GM18520 (cell line): ENCODE data around the gene GRM4.

ENCODE experiments used
- ATAC-seq: cut with Tn5 transposase; IDR thresholded peaks from one replicate; pipeline ENCODE4 v1.9.1; 2021; ENCODE audit not compliant: unreplicated experiment

GRM4 gene

DNA sequence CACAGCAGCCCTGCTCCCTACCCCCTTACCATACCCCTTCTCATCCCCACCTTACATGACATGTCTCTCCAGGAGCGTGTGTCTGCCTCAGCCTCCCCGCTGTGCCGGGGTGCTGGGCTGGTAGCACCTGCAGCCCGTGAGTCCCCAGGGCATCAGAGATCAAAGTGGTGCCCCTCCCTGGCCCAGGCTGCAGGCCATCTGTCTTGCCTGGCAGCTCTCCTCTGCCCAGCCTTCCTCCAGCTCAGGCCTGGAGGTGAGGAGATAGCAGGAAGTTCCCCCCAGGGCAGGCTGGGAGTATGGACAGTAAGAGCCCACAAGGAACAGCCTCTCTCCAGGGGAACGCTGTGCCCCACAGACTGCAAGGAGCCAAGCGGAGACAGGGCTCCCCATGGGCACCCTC lies 35.3 kb downstream of the GRM4 start:
- no peak for ATAC-seq

DNA sequence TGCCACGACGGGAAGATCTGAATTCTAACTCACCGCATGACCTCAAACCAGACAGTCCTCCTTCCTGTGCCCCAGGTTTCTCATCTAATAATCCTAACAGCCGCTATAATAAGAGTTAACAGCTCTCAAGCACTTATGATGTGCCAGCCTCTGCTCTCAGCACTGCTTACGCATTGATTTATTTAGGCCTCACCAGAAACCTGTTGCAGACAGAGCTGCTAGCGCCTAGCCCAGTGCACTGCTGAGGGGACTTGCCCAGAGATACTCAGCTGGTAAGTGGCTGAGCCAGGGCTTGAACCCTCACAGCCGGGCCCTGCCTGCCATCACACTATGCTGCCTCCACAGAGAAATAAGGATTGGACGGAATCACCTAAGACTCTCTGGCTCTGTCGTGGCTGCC lies 37.7 kb downstream of the GRM4 start:
- no peak for ATAC-seq

DNA sequence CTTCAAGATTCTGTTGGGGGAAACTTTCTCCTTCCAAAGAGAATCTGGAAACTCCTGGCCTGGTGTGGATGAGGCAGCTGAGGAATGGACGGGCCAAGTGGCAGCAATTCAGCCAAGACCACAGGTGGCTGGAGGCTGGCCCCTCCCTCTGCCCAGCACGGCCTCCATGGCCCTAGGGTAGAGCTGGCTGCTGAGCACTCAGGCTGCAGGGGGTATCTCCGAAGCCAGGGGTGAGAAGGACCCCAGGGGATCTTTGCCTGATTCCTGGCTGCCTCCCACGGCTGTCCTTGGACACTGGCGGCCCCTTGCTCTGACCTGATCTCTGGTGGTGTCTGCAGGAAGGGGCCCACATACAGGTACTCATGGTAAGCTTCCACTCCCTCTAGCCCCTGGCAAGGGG lies 39.0 kb downstream of the GRM4 start:
- no peak for ATAC-seq

DNA sequence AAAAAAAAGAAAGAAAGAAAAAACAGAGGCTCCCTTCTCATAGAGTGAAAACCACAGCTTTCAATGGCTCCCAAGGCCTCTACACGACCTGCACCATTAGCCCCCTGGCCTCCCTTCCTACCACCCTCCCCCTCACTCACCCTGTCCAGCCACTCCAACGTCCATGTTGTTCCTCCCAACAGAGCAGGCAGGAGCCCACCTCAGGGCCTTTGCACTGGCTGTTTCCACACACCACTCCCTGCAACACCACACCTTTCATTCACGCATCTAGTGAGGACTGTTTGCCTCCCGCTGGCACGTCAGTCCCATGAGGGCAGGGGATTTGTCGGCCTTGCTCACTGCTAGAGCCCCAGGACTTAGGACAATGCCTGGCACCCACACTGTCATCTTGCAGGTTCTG lies 39.5 kb downstream of the GRM4 start:
- ATAC-seq, result no peak

DNA sequence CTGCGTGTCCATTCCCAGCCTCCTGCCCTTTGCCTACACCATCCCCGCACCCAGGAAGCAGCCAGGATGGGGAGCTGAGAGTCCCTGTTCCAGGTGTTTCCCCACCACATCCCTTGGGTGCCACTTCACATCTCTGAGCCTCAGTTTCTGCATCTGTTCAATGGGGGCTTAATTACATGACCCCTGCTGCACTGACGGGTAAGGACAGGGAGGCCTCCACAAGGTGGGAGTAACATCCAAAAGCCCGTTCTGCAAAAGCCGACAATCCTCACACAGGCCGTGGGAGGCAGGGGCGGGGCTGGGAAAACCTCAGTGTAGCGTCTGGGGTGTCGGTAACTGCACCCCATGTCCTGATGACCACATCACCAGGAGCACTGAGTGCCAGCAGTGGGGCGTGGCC lies 41.3 kb downstream of the GRM4 start:
- ATAC-seq, result no peak

DNA sequence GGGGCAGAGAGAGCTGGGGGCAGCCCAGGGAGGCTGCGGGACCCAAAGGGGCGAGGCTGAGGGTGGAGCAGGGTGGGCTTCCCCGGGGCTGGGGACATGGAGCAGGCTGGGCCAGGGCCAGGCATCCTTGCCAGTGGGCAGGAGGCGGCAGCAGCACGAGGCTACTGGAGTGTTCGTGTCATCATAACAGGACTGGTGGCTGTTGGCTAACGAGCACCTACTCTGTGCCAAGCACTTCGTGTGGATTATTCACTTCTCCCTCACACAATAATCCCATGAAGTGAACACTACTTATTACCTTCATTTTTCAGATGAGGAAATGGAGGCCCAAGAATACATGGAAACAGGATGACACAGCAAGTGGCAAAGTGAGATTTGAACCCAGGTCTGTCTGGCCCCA lies 41.7 kb downstream of the GRM4 start:
- ATAC-seq, result no peak

DNA sequence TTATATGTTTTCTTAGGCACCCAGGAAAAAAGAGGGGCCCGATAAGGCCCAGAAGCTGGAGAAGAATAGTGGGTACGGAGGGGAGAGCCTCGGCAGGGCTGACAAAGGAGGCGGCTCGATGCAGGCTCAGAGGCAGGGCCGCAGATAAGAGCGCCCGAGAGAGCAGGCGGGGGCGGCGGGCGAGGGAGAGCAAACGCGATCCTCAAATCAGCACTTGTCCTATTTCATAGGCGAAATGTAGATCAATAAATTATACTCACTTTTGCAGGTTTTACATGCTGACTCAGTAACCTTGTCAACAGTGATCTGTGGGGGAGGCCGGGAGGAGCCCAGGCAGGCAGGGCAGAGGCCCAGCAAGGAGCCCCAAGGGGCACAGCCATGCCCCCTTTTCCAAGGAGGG lies 42.6 kb downstream of the GRM4 start:
- ATAC-seq, result no peak

DNA sequence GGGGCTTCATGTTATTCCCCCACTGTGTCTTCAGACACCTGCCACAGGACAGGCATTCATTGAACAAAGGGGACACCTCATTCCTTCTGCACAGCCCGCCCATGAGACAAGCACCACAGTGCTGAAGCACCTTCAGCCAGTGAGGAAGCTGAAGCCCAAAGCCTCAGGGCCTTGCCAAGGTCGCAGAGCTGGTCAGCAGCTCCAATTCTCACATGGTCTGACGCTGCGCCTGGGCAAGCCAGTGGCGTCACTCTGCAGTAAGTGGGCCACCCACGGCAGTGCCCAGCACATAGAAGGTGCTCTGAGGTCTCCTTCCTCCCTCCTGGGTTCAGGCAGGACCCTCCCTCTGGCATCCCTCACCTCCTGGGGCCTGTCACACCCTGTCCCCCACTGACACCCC lies 43.2 kb downstream of the GRM4 start:
- ATAC-seq, result no peak

DNA sequence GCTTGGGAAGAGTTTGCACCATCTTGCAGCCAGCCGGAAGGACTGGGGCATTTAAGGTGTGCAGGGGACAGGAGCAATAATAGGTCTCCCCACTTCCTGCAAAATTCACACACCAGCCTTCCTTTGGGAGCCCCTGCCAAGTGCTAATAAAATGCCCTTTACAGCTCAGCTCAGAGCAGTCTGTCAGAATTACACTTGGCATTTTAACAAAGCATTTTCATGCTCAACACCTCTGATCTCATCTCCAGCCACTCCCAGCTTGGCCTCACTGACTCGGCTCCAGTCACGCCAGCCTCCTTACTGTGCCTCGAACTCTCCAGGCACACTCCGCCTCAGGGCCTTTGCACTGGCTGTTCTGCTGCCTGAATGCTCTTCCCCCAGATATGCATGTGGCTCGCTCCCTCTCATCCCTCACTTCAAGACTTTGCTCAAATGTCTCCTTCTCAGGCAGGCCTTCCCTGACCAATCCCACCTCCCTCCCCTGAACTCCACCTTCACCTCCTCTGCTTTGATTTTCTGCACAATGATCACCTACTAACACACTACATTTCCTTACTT lies 43.7 kb downstream of the GRM4 start:
- no peak for ATAC-seq

DNA sequence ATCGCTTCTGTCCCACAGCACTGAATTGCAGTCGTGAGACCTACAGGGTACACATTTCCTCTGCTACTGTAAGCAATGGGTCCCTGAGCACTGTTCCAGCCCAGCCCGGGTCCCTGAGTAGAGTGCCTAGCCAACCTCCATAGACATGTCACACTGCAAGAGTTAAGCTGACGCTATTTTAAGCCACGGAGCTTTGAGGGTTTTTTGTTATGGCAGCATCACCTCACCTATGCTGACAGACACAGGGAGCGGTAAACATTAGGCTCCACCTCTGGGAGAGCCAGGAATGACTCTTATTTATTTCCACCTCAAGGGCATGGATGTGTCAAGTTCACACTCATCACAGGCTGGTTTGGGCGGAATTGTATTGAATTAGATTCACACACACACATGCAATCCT lies 45.1 kb downstream of the GRM4 start:
- ATAC-seq, result no peak

DNA sequence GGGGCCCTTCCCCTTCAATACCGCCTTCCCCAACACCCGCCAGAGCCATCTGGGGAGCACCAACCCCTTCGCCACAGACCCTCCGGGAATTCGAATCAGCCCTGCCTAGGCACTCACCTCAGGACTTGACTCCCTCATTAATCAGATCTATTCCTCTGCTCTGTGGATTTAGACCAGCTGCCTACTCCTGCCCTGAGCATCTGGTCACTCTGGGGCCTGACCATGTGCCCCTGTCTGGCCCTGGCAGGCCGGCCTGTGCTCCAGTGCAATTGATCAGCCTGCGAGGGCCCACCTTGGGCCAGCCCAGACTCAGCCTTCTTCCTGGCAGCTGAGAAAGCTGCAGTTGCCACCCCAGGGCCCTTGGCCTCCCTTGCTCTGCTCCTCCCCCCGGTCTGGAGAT lies 46.0 kb downstream of the GRM4 start:
- no peak for ATAC-seq

DNA sequence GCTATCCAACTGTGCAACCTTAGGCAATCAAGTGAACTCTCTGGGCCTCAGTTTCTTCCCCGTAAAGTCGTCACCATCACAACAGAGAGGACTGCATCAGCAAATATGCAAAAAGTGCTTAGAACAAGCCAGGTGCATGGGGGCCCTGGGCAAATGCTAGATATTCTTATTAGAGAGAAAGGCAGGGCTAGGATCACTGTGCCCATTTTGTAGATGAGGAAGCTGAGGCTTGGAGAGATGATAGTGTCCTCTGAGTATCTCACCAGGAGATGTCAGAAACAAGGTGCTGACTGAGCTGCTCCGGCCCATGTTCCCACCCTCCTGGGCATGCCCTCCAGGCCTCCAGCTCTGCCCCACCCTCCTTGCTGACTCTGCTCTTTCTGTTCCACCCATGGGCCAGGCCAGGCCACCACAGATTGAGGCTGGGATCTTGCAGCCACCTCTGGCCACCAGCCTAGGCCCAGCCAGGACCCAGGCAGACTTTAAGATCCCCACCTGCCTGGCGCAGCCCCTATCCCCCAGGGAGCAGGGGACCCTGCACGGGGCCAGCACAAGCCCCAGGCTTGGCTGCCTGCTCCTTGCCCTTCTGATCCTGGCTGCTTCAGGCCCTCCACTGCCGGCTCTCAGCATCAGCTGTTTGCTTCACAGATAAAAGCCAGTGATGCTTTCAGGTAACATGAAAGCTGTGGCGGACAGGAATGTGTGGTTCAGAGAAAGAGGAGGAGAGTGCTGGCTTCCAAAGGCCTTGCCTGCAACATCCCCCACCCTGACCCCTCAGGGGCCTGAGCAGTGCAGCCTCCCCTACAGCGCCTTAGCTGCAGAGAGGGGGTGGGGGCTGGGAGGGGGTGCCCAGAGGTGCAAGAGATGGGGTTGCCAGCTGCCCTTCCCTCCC lies 47.6 kb downstream of the GRM4 start:
- ATAC-seq, result no peak

DNA sequence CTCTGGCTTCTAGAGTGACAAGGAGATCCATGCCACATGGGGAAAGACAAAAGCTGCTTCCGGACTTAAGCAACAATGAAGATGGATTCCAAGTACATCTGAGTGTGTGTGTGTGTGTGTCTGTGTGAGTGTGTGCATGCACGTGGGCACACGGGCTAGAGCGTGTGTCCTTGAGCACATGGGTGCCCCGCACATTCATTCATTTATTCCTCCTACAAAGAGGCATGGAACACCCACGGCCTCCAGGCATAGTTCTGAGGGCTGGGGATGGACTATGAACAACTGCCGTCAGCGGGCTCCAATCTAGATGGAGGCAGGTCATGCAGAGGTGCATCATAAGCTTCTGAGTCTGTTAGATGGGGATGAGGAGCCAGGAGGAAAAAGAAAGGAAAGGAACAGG lies 49.1 kb downstream of the GRM4 start:
- ATAC-seq, result no peak

DNA sequence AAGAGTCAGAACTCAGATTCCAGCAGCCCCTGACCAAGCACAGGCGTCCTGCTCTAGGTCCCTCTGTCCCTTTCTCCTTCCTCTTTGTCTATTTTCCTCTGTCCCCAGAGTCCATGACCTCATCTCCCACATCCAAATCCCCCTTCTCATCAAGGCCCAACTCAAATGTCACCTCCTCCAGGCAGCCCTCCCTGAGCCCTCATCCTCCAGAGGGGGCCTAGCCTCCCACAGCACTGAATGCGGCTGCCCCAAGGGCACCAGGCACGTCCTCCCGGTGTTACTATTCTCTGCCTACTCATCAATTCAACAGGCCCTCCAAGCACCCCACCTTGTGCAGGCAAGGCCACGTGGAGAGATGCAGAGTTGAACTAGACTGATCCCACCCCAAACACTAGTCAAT lies 49.7 kb downstream of the GRM4 start:
- ATAC-seq, result no peak

DNA sequence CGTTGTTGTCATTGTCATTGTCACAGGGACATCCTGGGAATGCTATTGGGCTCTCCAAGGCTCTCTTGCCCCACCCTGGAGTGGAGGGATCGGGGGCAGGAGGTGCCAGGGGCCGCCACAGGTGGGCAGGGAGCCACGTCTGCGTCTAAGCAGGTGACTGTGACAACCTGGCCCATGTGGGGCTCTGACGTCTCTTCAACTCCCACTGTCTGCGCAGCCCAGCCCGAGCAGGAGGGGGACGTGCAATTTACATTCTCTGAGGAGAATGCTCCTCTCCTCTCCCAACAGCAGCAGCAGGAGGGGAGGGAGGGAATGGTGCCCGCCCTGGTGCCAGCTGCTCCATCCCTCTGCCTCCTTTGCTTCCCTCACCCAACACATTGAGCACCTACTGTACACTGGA lies 50.1 kb downstream of the GRM4 start:
- ATAC-seq, result no peak

DNA sequence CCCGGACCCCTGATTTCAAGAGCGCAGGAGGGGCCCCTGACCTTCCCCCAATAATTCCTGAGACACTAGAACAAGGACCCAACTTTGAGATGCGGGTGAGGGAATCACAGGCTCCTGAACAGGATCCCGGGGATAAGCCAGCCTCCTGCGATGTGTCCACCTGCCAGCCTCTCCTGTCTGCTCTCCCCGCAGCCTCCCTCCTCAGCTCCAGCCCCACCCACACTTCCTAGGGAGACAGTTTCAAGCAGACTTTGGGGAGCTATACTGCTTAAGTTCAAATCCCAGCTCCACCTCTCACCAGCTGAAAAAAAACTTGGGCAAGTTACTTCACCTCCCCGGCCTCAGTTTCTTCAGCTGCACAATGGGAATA lies 50.8 kb downstream of the GRM4 start:
- no peak for ATAC-seq

DNA sequence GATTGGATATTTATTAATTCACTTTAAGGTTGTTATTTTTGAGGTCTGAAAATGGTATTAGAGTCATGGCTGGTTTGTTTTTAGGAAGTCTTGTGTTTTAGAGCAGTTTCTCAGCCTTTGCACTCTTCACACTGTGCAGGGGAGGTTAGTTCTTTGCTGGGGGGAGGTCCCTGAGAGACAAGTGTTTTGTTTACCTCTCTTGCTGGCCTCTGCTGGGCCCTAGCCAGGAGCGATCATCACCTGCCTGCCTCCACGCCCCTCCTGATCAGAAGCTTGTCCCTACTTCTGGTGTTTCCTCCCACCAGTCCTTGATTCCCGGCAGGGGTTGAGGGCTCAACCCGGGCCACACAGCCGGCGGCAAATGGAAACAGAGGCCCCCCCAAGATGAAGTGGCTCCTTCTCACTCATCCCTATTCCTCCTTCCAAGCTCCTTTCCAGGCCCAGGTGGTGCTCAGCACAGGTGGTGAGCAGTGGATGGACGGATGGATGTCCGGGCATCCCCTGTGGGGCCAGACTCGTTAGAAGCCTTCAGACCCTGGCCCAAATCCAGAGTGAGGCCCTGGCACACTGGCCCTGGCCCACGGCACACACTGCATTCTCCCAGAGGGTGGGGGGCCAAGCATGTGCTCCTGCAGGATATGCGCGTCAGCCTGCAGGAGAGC lies 51.3 kb downstream of the GRM4 start:
- ATAC-seq, result no peak

DNA sequence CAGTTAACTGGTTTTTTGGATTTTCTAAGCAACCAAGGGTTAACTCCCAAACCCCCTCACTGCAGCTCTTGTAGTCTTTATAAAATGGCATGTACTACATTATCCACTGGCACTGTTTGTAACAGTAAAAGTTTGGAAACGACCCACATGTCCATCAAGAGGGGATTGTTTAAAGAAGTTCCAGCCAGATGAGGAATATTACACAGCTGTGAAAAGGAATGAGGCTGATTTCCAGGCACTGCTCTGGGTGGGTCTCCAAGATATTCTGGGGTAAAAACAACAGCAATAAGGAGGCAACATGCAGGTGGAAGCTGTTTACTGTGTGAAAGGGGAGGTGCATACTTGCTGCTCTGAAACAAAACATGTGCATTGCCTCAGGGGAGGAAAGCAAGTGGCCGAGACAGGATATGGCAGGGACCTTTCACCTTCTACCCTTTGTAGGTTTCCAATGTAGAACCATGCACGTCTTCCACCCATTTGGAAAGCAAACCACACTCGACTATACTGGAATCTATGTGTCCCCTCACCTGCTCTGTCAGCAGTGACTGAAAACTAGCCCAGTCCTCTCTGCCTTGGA lies 51.9 kb downstream of the GRM4 start:
- no peak for ATAC-seq

DNA sequence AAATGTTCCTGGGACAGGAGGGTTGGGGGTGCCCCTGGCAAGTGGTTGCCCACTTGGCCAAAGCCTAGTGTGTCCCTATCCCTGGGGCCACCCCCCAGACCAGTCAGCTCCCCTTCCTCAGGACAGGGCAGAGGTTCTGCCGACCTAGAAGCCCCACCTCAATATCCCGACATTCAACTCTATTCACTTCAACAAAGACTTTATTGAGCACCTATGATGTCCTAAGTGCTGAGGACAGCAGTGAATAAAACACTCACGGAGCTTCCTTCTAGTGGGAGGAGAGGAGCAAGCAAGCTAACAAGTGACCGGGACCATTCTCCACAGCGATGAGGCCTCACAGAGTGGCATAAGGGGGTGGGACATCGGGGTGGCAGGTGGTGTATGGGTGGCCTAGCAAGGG lies 52.7 kb downstream of the GRM4 start:
- ATAC-seq, result no peak

DNA sequence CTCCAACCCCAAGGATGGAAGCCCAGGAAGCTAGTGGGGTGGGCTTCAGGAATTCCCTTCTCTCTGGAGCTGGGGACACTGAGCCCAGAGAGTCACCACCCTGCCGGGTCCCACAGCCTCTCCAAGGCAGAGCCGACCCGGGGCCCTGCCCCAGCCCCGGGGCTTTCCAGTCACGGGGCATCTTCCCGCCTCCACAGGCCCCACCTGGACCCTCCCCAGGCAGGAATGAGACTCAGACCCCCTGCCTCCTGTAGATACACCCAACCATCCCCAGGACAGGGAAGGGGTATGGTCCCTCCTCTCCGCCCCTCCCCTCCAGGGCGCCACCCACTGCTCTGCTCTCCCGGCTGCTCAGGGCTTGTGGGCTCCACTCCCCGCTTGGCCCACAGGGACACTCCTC lies 53.3 kb downstream of the GRM4 start:
- no peak for ATAC-seq

DNA sequence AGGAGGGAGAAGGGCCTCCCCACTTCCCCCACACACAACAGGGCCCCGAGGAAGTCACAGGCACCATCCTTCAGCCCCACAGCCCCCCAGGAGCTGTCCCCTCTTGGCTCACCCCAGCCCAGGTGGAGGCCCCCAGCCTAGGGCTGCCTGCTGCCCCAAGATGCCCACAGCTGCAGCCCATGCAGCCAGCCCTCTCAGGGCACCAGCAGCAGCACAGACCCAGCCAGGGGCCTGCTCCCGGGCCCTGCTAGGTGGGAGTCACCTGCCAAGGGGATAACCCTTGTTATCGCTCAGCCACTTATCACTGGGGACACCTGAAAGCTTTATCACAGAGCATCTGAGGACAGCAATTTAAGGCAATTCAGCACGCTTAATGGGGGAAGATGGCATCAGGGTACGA lies 55.0 kb downstream of the GRM4 start:
- ATAC-seq, result no peak

DNA sequence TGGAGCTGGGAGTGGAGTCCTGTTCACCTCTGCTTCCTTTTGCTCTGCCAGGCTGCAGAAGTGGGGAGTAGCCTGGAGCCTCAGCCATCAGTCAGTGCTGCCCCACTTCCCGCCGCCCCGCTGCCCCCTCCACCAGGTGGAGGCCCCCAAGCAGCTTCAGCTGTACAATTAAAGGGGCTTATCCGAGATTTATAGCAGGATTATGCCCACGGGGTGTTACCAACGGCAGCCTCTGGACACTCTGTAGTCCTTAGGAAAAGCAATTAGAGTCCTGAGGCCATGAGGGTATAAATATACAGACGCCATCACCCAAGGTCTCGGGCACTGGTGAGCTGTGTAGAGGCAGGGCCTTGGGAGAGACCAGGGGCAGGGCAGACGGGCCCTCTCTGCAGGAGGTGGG lies 55.4 kb downstream of the GRM4 start:
- no peak for ATAC-seq
